Stimulated activated CD8-positive, alpha-beta memory T cell treated with anti-CD3 and anti-CD28 coated beads, Interleukin-12 subunit alpha, Interleukin-12 subunit beta, amount 100 ng/mL, for 24 hours (primary cell): ENCODE measurements around the gene RASA3.
"Not testable (repeated sequence)": the region's sequence is repeated elsewhere in the genome, so short reads cannot be mapped to it uniquely, and the experiment has no call there.

ENCODE experiments used
- DNase-seq: peaks from one replicate; pipeline ENCODE4 v3.0.0-alpha.2; 2020; ENCODE audit errors: extremely low read depth

The RASA3 gene

DNA sequence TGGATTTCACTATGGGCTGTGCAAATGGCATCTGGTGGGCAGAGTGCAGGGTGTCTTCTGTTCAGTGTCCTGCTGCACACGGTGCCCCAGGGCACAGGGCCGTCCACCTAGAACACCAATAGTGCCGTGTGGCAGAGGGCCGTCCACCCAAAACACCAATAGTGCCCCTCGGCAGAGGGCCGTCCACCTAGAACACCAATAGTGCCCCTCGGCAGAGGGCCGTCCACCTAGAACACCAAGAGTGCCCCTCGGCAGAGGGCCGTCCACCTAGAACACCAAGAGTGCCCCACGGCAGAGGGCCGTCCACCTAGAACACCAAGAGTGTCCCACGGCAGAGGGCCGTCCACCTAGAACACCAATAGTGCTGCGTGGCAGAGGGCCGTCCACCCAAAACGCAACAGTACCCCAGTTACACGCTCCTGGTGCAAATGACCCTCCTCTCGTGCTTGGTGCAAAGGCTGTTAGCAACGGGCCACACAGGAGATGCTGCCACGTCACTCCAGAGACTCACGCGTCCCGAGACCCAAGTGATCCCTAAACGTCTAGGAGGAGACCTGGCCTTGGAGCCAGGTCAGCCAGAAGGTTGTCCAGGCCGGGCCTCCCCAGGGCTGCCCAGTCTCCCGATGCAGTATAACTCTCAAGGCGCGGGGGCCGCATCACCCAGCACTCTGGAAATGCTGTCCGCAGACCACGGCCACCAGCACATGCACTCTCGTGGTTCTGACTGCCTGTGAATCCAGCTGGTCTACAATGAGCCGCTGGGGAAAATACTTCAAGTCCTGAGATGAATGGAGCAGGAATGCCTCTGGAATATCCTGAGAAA lies 51.5 kb downstream of the RASA3 start:
- no peak for DNase-seq

DNA sequence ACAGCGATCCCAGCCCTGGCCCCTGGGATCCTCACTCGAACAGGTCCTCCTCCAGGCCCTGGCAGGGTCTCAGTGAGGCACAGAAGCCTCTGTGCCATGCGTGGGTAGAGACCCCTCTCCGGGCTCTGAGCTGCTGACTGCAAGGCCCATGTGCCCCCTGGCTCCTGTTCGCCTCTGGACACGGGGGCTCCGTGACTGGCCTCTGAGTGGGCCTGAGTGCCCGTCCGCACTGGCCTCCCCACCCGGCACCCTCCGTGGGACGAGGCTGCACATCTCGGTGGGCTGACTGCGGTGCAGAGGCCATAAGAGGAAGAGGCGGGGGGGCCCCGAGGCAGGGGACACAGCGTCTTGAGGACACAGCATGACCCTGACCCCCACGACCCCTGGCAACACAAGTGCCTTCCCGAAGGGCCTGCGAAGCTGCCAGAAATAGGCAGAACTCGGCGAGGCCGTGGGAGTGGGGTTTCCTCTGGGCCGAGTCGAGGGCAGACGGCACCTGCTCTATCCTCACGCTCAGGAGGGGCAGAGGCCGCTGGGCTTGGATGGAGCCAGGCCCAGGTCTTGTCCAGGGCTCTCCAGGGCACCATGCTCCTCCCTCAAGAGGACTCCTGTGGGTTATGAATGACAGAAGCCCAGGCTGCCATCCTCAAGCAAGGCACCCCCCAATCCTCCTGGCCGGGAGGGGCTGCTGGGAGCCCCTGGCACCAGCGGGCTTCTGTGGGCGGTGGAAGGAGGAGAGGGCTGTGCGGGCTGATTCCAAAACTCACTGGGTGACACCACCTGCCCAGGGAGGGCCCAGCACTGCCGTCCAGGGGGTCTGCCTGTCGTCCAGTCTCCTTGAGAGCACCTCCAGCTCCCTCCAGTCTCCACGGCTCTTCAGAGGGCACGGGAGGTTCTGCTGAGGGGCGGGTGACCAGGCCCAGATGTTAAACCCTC lies 52.6 kb downstream of the RASA3 start:
- no peak for DNase-seq

- no peak for DNase-seq
Observed at GRCh38 chr13:114078461-114079451, 53.7 kb downstream of the RASA3 start.

DNA sequence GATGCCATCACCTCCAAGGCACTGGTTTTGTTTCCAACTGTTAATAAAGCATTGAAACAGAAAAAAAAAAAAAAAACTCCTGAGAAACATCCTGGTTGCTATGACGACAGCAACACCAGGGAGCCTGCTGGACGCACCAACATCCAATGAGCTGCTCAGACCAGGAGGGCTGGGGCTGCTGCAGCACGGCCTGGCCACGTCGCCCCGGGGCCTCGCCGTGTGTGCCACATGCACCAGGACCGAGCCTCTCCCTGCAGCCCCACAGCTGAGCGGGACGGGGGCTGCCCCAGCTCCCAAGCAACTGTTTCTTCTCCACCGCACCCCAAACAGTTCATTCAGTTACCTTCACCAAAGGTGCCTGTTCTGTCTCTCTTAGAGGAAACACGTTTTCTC lies 54.5 kb downstream of the RASA3 start:
- DNase-seq, result no peak

GRCh38 chr13:114077099-114077932 lies 55.1 kb downstream of the RASA3 start:
- DNase-seq, result no peak

DNA sequence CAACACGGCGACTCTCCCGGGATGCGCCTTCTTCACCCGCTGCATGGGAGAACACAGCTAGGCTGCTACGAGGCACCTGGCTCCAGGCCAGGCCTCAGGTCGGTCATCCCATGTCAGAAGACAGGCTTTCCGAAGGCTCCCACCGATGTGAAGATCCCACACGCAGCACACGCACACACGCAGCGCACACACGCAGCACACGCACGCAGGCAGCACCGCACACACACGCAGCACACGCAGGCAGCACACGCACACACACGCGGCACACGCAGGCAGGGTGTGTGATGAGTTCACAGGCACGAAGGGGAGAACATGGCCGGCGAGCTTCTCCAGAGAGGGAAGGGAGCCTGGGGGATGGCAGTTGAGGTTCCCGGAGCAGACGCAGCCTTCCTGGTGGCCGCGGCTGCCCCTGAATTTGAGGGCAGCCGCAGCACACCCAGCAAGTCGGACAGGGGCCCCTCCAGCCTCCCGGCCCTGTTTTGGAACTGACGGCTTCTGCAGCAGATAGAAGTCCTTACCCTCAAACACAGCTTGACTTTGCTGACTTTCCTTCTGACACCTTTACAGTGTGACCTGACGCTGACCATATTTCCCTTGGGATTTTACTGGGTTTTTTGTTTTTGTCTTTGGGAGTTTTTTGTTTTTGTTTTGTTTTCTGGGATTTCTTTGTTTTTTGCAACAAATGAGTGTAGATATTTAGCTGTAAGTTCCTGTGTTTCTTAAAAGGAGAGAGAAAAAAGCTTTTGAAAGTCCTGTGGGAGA lies 55.9 kb downstream of the RASA3 start:
- DNase-seq, result no peak

GRCh38 chr13:114075811-114076210 lies 56.6 kb downstream of the RASA3 start:
- DNase-seq, result not testable (repeated sequence)

- no peak for DNase-seq
Observed at GRCh38 chr13:114074671-114075315, 57.6 kb downstream of the RASA3 start.

DNA sequence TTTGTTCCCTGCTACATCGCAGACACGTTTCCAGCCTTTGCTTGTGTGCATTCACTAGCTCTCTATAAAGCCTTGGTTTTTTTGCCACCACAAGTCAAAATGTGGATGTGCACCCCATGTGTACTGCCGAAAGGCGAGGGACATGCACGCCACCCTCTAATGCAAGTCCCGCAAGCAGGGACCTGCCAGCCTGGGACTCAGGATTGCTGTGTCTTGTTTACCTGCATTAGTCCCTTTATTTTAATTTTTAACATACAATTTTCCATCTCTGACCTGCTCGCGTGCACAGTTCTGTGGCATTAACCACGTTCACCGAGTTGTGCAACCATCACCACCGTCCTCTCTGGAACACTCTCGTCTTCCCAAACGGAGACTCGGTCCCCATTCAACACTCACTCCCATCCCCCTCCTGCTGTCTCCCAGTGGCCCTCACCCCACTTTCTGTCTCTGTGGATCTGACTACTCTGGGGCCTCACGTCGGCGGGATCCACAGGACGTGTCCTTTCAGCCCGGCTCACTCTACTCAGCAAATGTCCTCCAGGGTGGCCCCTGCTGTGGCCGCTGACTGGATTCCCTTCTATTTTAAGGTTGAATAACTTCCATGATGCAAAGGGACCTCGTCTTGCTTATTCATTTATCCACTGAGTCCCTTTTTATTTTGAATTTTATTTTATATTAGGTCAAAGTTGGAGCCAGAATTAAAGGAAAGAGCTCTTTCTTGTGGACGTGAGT lies 58.4 kb downstream of the RASA3 start:
- DNase-seq, result no peak

GRCh38 chr13:114072421-114072820 lies 60.0 kb downstream of the RASA3 start:
- DNase-seq, result no peak

- no peak for DNase-seq
Observed at GRCh38 chr13:114071991-114072390, 60.4 kb downstream of the RASA3 start.

GRCh38 chr13:114071410-114071809 lies 61.0 kb downstream of the RASA3 start:
- DNase-seq, result no peak

DNA sequence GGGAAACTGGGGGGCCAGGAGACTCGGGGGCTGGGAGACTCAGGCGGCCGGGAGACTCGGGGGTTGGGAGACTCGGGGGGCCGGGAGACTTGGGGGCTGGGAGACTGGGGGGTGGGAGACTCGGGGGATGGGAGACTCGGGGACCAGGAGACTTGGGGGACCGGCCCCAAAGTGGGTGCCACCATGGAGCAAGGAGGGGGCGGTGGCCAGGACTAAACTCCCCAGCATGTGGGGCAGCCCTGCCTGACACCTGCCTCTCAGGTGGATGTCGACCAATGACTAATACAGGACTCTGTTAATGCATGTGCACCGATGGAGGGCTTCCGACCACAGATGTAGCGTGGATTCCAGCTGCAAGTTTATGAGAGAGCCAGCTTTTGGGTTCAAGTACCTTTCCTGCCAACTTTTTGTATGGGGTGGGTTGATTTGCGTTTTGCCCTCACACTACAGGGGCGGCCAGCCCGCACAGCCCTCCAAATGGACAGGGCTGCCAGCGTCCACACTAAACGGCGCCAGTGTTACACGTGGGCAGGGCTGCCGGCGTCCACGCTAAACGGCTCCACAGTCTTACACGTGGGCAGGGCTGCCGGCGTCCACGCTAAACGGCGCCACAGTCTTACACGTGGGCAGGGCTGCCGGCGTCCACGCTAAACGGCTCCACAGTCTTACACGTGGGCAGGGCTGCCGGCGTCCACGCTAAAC lies 62.2 kb downstream of the RASA3 start:
- DNase-seq, result no peak

DNA sequence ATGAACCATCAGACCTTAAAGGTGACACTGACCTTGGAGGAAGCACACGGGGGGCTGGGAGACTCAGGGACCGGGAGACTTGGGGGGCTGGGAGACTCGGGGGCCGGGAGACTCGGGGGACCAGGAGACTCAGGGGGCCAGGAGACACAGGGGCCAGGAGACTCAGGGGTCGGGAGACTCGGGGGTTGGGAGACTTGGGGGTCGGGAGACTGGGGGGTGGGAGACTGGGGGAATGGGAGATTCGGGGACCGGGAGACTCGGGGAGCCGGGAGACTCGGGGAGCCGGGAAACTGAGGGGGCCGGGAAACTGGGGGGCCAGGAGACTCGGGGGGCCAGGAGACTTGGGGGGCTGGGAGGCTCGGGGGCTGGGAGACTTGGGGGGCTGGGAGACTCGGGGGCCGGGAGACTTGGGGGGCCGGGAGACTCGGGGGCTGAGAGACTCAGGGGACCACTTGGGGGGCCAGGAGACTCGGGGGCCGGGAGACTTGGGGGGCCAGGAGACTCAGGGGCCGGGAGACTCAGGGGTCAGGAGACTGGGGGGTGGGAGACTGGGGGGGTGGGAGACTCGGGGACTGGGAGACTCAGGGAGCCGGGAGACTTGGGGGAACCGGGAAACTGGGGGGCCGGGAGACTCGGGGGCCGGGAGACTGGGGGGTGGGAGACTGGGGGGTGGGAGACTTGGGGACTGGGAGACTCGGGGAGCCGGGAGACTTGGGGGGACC lies 62.9 kb downstream of the RASA3 start:
- DNase-seq, result no peak

- no peak for DNase-seq
Observed at GRCh38 chr13:114068656-114069318, 63.6 kb downstream of the RASA3 start.

GRCh38 chr13:114067886-114068651 lies 64.4 kb downstream of the RASA3 start:
- DNase-seq, result no peak
